ENCODE data around the gene RDM1. TPM values are rescaled to one million over a fixed set of nuclear protein-coding genes. Genes with fewer than 3 reads are reported as not detected.

The RDM1 gene
- total and polyA plus RNA-seq, 5 donors = not detected

GRCh38 chr17:35879773-35880654 is 50.6 kb downstream of the RDM1 start, which contains the start of gene CCL5:
Gene CCL5, minus strand, starts transcription at chr17:35880360.
- intact Hi-C loops (cut with DNase I) = no loop called here
- Histone ChIP-seq H3K4me3 (ENCODE audit: low read length) (no peak within 1 kb of the TSS), H3K27me3 (ENCODE audit: control insufficient read depth, insufficient read depth) (no peaks in the 10 kb centered on the region), H3K4me1 (ENCODE audit: control insufficient read depth, insufficient read depth, low read length) (peaks cover 2% of the 10 kb centered on the region), H3K27ac (ENCODE audit: low read length) (no peak within 1 kb of the TSS), H3K9me3 (ENCODE audit: control insufficient read depth, low read length) (no peaks in the 10 kb centered on the region)
- 53% methylated on average over 11 of the region's 11 CpGs for WGBS
- DNase-seq (peak in 1 of 3 donors; percentile 67), ATAC-seq (peak; percentile 51 to 67)

DNA sequence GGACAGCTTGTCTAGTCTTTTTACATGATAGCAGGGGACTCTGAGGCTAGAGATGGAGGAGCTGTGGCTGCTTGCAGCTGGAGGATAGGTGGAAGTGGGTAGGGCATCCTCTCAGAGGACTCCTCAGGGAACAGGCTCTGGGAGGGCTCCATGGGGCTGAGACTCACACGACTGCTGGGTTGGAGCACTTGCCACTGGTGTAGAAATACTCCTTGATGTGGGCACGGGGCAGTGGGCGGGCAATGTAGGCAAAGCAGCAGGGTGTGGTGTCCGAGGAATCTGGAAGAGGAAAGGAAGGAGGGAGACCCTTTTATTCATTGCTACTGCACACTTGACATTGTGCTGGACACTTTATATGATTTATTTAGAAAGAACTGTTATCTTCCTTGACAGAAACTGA is 52.2 kb downstream of the RDM1 start:
- intact Hi-C loops (cut with DNase I) = no loop called here

GRCh38 chr17:35877345-35878029 is 53.1 kb downstream of the RDM1 start:
- ATAC-seq (no peak), DNase-seq (no peak)
- intact Hi-C loops (cut with DNase I) = no loop called here
- Histone ChIP-seq H3K27me3 (ENCODE audit: control insufficient read depth, insufficient read depth) (no peaks in the 10 kb centered on the region), H3K4me1 (ENCODE audit: control insufficient read depth, insufficient read depth, low read length) (peaks cover 2% of the 10 kb centered on the region), H3K4me3 (ENCODE audit: low read length) (no peak overlapping the region), H3K9me3 (ENCODE audit: control insufficient read depth, low read length) (no peaks in the 10 kb centered on the region), H3K27ac (ENCODE audit: low read length) (no peak overlapping the region)

More for the DNA sequence above, 52.2 kb downstream of the RDM1 start:
- H3K4me3 ChIP-seq (ENCODE audit: low read length) = no peak overlapping the region
- no peak for DNase-seq
- 71% methylated on average over 4 of the region's 4 CpGs for WGBS
- H3K4me1 ChIP-seq (ENCODE audit: control insufficient read depth, insufficient read depth, low read length) = peaks cover 2% of the 10 kb centered on the region
- no peaks in the 10 kb centered on the region for H3K9me3 ChIP-seq (ENCODE audit: control insufficient read depth, low read length)
- no peak for ATAC-seq
- no peaks in the 10 kb centered on the region for H3K27me3 ChIP-seq (ENCODE audit: control insufficient read depth, insufficient read depth)
- no peak overlapping the region for H3K27ac ChIP-seq (ENCODE audit: low read length)

GRCh38 chr17:35876534-35876933 is 54.0 kb downstream of the RDM1 start:
- no peak overlapping the region for H3K27ac ChIP-seq (ENCODE audit: low read length)
- H3K27me3 ChIP-seq (ENCODE audit: control insufficient read depth, insufficient read depth) = no peaks in the 10 kb centered on the region
- no peak for DNase-seq
- no peak overlapping the region for H3K4me3 ChIP-seq (ENCODE audit: low read length)
- 82% methylated on average over 3 of the region's 3 CpGs for WGBS
- H3K4me1 ChIP-seq (ENCODE audit: control insufficient read depth, insufficient read depth, low read length) = peaks cover 2% of the 10 kb centered on the region
- no peaks in the 10 kb centered on the region for H3K9me3 ChIP-seq (ENCODE audit: control insufficient read depth, low read length)
- intact Hi-C loops (cut with DNase I) = no loop called here
- no peak for ATAC-seq

DNA sequence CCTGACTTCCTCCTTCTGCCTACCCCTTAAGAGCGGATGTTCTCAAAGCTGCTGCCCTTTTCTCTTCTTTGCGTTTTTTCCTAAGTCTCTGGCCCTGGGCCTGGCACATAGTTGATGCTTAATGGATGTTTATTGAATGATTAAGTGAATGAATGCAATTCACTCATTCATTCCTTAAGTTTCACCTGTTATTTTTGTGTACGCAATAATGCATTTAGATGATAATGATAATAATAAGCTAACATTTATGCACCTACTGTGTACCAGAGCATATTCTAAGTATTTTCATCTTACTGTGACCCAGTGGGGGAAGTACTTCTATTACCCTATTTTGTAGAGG is 54.8 kb downstream of the RDM1 start:
- ATAC-seq (no peak), DNase-seq (no peak)
- 58% methylated on average over 3 of the region's 3 CpGs for WGBS
- H3K27ac ChIP-seq (ENCODE audit: low read length) = no peak overlapping the region
- H3K4me1 ChIP-seq (ENCODE audit: control insufficient read depth, insufficient read depth, low read length) = peaks cover 2% of the 10 kb centered on the region
- no peaks in the 10 kb centered on the region for H3K9me3 ChIP-seq (ENCODE audit: control insufficient read depth, low read length)
- no peak overlapping the region for H3K4me3 ChIP-seq (ENCODE audit: low read length)
- intact Hi-C loops (cut with DNase I) = no loop called here
- no peaks in the 10 kb centered on the region for H3K27me3 ChIP-seq (ENCODE audit: control insufficient read depth, insufficient read depth)

DNA sequence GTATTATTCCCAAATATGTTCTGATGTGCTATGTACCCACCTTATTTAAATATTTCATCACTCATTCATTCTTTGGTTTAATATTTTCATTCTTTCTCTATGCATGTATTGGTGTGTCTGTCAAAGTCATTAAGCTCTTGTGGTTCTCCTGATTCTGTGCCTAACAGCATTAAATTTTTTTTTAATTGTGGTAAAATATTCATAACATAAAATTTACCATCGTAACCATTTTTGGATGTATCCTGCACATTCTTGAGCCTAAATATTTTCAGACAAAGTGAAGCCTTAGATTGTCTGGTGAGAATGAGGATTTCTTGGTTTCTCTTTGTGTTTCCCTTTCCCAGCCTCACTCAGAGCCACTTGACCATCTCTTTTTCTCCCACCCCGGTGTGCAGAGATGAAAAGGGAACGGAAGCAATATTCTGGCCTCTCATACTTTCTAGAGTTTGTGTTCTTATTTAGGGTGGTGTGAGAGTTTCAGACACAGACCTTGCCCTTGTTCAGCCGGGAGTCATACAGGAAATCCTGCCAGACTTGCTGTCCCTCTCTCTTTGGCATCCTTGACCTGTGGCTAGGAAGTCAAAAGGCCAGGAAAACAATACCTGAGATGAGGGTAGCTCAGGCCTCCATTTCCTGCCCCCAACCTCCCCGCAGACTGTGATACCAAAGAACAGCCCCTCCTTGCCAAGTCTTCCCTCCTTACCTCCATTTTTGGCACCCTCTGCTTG is 55.3 kb downstream of the RDM1 start:
- Histone ChIP-seq H3K27me3 (ENCODE audit: control insufficient read depth, insufficient read depth) (no peaks in the 10 kb centered on the region), H3K9me3 (ENCODE audit: control insufficient read depth, low read length) (no peaks in the 10 kb centered on the region), H3K4me3 (ENCODE audit: low read length) (no peak overlapping the region), H3K27ac (ENCODE audit: low read length) (no peak overlapping the region), H3K4me1 (ENCODE audit: control insufficient read depth, insufficient read depth, low read length) (peaks cover 2% of the 10 kb centered on the region)
- WGBS = 47% methylated on average over 5 of the region's 5 CpGs
- no peak for DNase-seq
- ATAC-seq = peak; percentile 50 to 52
- intact Hi-C loops (cut with DNase I) = no loop called here

- Histone ChIP-seq H3K27me3 (ENCODE audit: control insufficient read depth, insufficient read depth) (no peaks in the 10 kb centered on the region), H3K4me3 (ENCODE audit: low read length) (no peak overlapping the region), H3K9me3 (ENCODE audit: control insufficient read depth, low read length) (no peaks in the 10 kb centered on the region), H3K27ac (ENCODE audit: low read length) (no peak overlapping the region), H3K4me1 (ENCODE audit: control insufficient read depth, insufficient read depth, low read length) (no peaks in the 10 kb centered on the region)
- DNase-seq = no peak
- ATAC-seq = no peak
- 95% methylated on average over 12 of the region's 12 CpGs for WGBS
- intact Hi-C loops (cut with DNase I) = no loop called here
Observed at GRCh38 chr17:35872196-35872980, 58.2 kb downstream of the RDM1 start.

DNA sequence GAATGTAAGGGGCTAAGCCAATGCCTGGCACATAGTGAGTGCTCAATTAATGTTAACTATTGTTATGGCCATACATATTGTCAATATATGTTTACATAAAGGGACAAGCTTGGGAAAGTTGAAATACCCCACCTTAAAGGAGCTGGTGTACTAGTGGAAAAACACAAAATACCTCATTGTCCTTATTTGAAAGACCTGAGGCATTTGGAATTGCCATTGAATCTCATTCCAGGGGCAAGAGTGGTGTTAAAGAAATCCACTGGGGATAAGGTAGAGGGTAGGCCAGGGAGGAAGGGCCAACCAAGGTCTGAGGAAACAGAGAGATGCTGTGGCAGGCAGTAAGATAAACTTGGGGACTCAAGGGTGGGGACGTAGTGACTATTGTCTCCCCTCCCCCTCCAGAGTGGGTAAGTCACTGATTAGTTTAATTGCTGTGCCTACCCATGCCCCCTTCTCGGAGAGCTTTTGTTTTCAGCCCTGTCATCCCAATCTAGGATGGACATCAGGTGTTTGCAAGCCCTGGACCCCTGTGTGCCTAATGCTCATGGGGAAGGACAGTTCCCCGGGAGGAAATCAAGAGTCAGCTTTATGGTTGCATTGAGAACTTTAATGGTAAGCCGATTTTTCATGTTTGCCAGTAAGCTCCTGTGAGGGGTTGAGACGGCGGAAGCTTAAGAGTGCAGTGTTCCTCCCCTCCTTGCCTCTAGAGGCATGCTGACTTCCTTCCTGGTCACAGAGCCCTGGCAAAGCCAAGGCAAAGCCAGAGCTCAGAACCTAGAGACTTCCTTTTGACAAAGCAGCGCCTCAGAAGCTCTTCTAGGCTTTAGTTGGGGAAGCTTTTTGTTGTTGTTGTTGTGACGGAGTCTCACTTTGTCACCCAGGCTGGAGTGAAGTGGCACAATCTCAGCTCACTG is 59.4 kb downstream of the RDM1 start:
- Histone ChIP-seq H3K4me1 (ENCODE audit: control insufficient read depth, insufficient read depth, low read length) (peaks cover 2% of the 10 kb centered on the region), H3K9me3 (ENCODE audit: control insufficient read depth, low read length) (no peaks in the 10 kb centered on the region), H3K27ac (ENCODE audit: low read length) (no peak overlapping the region), H3K4me3 (ENCODE audit: low read length) (no peak overlapping the region), H3K27me3 (ENCODE audit: control insufficient read depth, insufficient read depth) (no peaks in the 10 kb centered on the region)
- ATAC-seq (peak; percentile 65 to 84), DNase-seq (no peak)
- WGBS = 54% methylated on average over 8 of the region's 8 CpGs
- intact Hi-C loops (cut with DNase I) = no loop called here

DNA sequence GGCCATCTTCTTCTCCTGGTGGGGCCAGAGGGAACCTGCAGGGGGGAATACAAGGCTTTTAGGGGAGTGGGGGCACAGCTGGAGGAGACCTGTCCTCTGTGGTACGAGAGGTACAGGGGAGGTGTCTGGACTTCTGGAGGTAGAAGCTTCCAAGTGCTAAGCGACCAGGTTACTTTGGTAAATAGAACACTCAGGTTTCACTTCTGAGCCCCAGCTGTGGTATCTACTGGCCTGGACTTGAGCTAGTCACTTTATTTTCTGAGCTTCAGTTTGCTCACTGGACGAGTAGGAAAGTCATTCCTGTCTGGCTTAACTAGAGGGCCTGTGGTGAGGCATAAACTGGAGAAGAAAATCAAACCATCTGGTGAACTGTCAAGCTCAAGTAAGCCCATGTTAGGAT is 61.8 kb downstream of the RDM1 start, which contains the start of gene HEATR9:
HEATR9 (minus strand) TSS at position 155 of the 400 bp plus-strand sequence; CDS start at position 6, 149 bp downstream.
- ATAC-seq (no peak), DNase-seq (no peak)
- Histone ChIP-seq H3K9me3 (ENCODE audit: control insufficient read depth, low read length) (no peaks in the 10 kb centered on the region), H3K4me3 (ENCODE audit: low read length) (no peak within 1 kb of the TSS), H3K27me3 (ENCODE audit: control insufficient read depth, insufficient read depth) (no peaks in the 10 kb centered on the region), H3K4me1 (ENCODE audit: control insufficient read depth, insufficient read depth, low read length) (peaks cover 2% of the 10 kb centered on the region), H3K27ac (ENCODE audit: low read length) (no peak within 1 kb of the TSS)
- WGBS = 84% methylated on average over 3 of the region's 3 CpGs
- intact Hi-C loops (cut with DNase I) = no loop called here

All from right cardiac atrium (tissue), 5 donors.